HG03520 (cell line): Measurements from ENCODE around the gene CDK12.
"Not testable (repeated sequence)": the region's sequence is repeated elsewhere in the genome, so short reads cannot be mapped to it uniquely, and the experiment has no call there.

Source experiments
- ATAC-seq: cut with Tn5 transposase; IDR thresholded peaks from one replicate; pipeline ENCODE4 v1.9.1; 2021; ENCODE audit warnings: mild to moderate bottlenecking, moderate library complexity; ENCODE audit not compliant: unreplicated experiment

Gene CDK12

GRCh38 chr17:39496921-39497320 is 35.6 kb downstream of the CDK12 start:
- not testable (repeated sequence) for ATAC-seq

- no peak for ATAC-seq
These were observed 46.2 kb downstream of the CDK12 start for GRCh38 chr17:39507511-39507910.

DNA sequence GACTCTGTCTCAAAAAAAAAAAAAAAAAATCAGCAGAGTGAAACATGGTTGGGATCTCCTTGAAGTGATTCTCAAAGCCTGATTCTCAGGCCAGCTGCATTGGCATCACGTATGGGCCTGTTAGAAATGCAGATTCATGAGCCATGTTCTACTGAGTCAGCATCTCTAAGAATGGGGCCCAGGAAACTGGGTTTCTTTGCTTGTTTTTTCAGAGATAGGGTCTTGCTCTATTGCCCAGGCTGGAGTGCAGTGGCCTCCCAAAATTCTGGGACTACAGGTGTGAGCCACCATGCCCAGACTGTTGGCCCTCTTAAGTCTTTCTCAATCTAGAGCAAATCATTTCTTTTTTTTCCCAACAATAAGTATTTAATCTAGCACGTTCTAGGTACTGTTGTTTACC is 47.7 kb downstream of the CDK12 start:
- no peak for ATAC-seq

DNA sequence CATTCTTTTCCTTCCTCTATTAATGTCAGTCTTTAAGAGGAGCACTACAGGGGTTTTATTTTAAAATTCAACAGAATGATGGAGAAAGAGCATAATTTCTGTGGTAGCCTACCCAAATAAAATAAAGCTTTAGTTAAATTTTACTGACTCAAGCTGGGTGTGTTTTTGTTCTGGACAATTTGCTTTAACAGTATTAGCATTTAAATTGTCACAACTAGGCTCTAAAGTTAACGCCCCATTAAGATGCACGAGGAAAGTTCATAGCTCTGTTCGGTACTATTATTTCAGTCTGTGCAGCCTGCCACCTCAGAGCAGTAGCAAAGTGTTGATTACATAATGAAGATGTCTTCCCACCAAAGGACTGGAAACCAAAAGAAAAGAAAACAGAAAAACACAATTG is 52.0 kb downstream of the CDK12 start:
- ATAC-seq, result no peak

DNA sequence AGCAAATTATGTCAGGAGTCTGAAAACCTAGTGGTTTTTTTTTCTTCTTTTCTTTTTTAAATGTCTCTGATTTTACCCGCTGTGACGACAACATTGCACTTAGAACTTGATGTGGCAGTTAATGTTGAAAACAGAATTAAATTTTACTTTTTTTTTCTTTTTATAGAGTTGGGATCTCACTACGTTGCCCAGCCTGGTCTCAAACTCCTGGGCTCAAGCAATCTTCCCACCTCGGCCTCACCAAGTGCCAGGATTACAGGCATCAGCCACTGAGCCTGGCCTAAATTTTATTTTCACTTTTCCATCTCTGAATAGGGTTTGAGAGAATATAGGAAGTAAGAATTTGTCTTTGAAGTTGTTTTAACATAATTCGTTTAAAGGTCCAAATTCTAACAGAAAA is 52.6 kb downstream of the CDK12 start:
- no peak for ATAC-seq

GRCh38 chr17:39517224-39517623 is 55.9 kb downstream of the CDK12 start:
- ATAC-seq, result no peak

DNA sequence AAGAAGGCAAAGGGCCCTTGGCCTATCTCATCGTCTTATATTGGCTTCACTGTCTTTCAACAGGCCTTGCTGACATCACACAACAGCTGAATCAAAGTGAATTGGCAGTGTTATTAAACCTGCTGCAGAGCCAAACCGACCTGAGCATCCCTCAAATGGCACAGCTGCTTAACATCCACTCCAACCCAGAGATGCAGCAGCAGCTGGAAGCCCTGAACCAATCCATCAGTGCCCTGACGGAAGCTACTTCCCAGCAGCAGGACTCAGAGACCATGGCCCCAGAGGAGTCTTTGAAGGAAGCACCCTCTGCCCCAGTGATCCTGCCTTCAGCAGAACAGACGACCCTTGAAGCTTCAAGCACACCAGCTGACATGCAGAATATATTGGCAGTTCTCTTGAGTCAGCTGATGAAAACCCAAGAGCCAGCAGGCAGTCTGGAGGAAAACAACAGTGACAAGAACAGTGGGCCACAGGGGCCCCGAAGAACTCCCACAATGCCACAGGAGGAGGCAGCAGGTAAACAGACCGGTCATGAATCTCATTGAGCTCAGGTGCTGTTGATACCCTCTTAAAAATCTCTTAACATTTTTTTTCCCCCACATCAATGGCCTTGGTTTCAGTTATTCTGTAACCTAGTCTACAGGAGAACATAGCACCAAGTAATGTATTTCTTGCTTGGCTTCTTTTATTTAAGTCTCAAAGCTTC is 64.7 kb downstream of the CDK12 start:
- ATAC-seq, result no peak

DNA sequence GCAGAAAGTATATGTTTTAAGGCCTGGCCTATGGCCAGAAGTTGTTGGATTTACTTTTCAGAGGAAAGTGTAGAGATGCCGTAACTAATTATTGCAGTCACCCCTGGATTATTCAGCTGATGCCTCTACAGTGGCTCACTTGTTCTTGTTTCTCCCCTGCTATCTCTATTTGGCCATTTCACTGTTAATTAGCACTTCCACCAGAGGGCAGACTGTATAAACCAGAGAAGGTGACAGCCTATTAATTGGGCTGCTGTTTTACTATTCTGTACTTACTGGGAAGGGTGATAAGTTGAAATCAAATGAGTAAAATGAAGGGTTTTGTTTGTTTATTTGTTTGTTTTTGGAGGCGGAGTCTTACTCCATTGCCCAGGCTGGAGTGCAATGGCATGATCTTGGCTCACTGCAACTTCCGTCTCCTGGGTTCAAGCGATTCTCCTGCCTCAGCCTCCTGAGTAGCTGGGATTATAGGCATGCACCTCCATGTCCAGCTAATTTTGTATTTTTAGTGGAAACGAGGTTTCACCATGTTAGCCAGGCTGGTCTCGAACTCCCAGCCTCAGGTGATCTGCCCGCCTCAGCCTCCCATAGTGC is 66.0 kb downstream of the CDK12 start:
- no peak for ATAC-seq

DNA sequence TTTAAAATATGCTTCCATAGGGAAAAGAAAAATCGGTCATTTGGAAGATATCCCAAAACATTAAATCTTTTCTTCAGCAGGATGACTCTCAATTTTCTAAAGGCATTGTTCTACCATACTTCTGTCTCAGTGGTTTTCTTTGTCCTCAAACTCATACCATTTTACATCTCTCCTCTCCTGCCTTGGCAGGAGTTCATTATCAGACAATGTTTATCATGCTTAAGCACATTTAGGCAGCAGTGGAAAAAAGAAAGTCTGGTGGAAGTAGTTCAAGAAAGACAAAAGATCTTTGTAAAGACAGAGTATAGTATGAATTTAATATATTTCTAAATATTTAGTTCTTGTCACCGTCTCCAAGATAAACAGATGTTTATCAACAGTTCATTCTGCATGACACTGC is 68.2 kb downstream of the CDK12 start:
- no peak for ATAC-seq

DNA sequence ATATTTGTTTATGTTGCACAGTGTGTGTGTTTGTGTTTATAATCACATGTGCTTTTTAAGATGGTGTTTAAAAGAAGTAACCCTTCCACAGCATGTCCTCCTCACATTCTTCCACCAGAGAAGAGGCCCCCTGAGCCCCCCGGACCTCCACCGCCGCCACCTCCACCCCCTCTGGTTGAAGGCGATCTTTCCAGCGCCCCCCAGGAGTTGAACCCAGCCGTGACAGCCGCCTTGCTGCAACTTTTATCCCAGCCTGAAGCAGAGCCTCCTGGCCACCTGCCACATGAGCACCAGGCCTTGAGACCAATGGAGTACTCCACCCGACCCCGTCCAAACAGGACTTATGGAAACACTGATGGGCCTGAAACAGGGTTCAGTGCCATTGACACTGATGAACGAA is 69.2 kb downstream of the CDK12 start:
- ATAC-seq, result no peak

DNA sequence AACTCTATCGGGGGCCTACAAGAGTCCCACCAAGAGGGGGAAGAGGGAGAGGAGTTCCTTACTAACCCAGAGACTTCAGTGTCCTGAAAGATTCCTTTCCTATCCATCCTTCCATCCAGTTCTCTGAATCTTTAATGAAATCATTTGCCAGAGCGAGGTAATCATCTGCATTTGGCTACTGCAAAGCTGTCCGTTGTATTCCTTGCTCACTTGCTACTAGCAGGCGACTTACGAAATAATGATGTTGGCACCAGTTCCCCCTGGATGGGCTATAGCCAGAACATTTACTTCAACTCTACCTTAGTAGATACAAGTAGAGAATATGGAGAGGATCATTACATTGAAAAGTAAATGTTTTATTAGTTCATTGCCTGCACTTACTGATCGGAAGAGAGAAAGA is 70.0 kb downstream of the CDK12 start:
- no peak for ATAC-seq

- no peak for ATAC-seq
These were observed 72.6 kb downstream of the CDK12 start for GRCh38 chr17:39533891-39534290.

DNA sequence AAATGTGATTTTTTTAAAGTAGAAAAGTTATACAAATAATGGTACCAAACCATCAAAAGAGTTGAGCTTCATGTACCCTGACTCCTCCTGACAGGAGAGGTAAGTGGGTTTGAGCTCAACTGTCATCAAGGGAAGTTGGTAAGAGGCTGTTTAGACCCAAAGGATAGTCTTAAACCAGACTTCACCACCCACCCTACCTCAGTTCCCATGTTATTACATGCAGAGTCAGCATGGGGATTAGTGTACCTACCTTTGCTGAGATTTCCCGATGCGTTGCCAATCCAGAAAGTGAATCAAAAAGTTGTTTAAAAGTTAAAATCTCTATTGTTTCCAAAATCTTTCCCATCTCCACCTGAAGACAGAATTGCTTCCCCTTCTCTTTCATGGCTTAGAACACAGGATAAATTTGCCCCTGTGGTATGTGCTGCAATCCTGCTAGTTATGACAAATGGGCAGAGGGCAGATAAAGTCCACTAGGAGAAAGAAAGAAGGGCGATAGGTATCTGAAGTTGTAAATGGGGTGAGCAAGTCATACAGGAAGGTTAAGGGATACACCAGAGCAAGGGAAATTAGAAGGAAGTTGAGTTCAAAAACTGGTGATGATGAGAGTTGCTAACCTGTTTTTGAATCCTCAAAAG is 73.6 kb downstream of the CDK12 start:
- no peak for ATAC-seq

- ATAC-seq, result no peak
These were observed 75.2 kb downstream of the CDK12 start for GRCh38 chr17:39536468-39536867.

- ATAC-seq, result not testable (repeated sequence)
These were observed 76.1 kb downstream of the CDK12 start for GRCh38 chr17:39537364-39537763.

DNA sequence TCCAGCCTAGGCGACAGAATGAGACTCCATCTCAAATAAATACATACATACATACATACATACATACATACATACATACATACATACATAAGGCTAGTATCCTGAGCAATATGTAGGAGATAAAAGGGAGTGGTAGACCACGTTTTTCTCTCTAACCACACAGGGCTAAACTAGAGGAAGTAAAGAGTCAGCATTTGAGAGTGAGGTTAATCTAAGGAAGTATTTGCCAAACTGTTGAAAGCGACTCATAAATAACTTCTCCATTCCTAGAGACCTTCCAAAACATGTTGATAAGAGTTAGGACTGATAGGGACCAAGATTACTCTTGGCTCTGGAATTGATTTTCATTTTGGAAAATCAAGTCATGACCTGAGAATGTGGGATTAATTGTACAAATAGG is 77.6 kb downstream of the CDK12 start:
- ATAC-seq, result no peak

GRCh38 chr17:39540611-39541010 is 79.3 kb downstream of the CDK12 start:
- no peak for ATAC-seq

GRCh38 chr17:39541652-39542051 is 80.4 kb downstream of the CDK12 start:
- ATAC-seq, result no peak

DNA sequence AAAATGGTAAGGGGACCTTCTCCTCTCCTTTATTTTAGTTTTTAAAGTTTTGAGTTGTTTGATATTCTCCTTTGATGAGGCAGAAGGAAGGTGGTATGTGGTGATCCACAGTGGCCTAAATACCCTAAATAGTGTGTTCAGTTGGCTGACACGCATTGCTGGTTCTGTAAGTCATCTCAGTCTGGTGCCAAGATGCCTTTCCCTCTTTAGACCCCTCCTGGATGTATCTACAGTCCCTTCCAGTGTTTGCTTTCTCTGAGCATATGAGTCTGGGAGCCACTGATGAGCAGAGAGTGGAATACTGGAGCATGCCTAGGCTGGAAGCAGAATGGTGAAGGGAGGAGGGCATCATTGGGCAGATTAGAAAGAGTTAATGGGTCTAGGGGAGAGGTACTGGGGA is 81.9 kb downstream of the CDK12 start:
- no peak for ATAC-seq

GRCh38 chr17:39543664-39544063 is 82.4 kb downstream of the CDK12 start:
- ATAC-seq, result no peak

DNA sequence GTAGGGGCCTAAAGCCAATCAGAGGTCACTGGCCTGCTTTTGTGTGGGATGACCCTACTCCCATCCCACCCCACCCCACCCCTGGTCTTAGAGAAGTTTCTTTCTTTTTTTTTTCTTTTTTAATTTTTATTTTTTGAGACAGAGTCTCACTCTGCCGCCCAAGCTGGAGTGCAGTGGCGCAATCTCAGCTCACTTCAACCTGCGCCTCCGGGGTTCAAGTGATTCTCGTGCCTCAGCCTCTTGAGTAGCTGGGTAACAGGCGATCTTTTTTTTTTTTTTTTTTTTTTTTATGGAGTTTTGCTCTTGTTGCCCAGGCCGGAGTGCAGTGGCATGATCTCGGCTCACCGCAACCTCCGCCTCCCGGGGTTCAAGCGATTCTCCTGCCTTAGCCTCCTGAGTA is 83.1 kb downstream of the CDK12 start:
- ATAC-seq, result not testable (repeated sequence)

DNA sequence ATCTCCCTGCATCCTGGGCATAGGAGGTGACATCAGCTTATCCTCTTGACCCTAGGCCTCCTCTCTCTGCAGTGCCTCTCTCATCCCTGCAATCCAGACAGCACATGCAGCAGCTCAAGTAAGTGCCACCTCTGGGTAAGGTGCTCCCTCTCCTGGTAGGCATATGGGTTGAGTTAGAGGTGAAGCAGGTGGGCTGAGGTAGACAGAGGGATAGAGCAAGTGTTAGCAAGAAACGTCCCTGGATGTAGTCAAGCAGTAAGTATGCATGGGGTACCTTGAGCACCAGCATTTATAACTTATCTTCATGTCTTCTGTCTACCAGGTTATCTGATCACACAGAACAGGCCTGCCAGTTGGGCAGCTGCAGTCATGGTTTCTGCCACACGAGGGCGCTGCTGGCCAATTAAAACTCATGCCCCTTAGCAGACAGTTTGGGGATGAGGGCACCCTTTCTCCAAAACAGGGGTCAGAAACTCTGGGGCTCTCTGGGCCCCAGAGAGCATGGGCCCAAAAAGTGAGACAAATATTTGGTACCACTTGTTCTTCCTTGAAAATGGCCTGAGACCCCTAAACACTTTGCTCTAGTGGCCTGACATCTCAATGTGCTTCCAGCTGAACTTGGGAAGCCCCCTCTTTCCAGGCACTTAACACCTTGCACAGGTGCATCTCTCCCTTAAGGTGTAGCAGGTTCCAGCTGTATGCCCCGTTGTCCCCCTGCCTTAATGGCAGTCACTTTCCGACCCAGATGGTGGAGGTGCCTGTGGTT is 86.6 kb downstream of the CDK12 start:
- no peak for ATAC-seq
